Stimulated activated CD4-positive, alpha-beta T cell treated with anti-CD3 and anti-CD28 coated beads, Interleukin-4, amount 100 ng/mL, for 4 hours (primary cell): ENCODE data around the gene ELOF1.
"Not testable (repeated sequence)": the region's sequence is repeated elsewhere in the genome, so short reads cannot be mapped to it uniquely, and the experiment has no call there.

Experiments
- DNase-seq, 2 experiments: peaks; one replicate each; pipeline ENCODE4 v3.0.0-alpha.2; 2020

ELOF1 gene

DNA sequence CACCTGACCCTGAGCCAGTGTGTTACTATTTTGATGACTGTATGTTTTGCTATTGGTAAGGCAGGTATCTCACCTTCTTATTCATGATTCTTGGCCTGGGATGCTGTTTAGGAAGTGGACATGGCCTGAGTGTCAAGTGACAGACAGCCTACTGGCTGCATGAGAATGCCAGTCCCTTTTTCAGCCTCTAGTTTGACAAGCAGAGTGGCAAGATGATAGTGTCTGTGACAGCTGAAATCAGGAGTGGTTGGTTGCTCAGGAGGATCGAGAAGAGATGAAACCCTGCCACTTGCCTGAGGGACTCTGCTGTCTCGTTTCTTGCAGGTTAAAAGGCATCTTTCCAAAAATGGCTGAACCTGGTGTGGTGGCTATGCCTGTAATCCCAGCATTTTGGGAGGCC lies 7.1 kb upstream of the ELOF1 start:
- no peak for DNase-seq

DNA sequence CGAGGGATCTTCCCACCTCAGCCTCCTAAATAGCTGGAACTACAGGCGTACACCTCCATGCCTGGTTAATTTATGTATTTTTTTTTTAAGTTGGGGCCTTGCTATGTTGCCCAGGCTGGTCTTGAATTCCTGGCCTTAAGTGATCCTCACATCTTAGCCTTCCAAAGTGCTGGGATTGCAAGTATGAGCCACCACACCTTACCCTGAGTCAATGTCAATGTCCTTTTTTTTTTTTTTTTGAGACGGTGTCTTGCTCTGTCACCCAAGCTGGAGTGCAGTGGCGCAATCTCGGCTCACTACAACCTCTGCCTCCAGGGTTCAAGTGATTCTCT lies 6.6 kb upstream of the ELOF1 start:
- not testable (repeated sequence) for DNase-seq

DNA sequence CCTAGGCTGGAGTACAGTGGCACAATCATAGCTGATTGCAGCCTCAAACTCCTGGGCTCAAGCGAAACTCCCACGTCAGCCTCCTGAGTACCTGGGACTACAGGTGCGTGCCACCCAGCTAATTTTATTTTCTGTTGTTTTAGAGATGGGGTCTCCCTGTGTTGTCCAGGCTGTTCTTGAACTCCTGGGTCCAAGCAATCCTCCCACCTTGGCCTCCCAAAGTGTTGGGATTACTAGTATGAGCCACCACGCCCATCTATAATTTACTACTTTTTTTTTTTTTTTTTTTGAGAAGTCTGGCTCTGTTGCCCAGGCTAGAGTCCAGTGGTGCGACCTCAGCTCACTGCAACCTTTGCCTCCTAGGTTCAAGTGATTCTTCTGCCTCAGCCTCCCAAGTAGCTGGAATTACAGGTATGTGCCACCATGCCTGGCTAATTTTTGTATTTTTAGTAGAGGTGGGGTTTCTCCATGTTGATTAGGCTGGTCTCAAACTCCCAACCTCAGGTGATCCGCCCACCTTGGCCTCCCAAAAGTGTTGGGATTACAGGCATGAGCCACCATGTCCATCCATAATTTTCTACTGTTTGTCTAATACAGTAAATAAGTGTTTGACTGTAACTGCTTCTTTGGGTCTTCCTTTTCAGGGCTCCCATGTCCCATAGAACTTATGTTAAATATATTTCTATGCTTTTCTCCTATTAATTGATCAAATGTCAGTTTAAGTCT lies 5.2 kb upstream of the ELOF1 start:
- not testable (repeated sequence) for DNase-seq

DNA sequence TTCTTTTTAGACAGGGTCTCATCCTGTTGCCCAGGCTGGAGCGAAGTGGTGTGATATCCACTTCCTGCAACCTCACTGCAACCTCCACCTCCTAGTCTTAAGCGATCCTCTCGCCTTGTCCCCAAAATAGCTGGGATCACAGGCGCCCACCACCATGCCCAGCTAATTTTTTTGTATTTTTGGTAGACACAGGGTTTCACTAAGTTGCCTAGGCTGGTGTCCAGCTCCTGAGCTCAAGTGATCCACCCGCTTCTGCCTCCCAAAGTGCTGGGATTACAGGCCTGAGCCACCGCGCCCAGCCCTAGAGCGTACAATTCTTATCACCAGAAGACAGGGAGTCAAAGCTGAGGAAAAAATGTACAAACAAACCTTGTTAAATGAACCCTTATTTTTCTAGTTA lies 4.5 kb upstream of the ELOF1 start:
- DNase-seq, result no peak

DNA sequence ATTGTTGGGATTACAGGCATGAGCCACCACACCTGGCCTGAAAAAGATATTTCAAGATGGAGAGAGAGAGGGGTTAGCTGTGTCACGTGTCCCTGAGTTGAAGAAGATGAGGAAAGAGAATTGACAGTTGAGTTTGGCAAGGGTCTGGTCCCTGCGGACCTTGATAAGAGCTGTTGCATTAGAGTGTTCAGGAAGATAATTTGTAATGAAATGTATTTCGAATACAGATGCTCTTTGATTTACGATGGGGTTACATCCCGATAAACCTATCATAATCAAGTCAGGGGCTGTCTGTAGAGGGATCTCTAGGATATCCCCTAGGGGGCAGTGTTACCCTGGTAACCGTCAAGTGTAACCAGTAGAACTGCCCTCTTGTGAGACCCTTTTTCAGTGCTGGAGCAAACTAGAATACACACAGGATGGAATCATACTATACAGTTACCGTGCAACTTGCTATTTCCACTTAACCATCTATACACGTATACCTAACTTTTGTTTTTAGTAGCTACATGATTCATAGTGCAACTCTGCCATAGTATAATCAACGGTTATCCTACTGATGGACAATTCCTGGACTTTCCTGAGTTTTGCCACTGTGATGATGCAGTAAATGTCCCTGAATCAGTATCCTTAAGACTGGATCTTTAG lies 1.5 kb upstream of the ELOF1 start:
- DNase-seq, result peak in 1 of 2 experiments; percentile 57

DNA sequence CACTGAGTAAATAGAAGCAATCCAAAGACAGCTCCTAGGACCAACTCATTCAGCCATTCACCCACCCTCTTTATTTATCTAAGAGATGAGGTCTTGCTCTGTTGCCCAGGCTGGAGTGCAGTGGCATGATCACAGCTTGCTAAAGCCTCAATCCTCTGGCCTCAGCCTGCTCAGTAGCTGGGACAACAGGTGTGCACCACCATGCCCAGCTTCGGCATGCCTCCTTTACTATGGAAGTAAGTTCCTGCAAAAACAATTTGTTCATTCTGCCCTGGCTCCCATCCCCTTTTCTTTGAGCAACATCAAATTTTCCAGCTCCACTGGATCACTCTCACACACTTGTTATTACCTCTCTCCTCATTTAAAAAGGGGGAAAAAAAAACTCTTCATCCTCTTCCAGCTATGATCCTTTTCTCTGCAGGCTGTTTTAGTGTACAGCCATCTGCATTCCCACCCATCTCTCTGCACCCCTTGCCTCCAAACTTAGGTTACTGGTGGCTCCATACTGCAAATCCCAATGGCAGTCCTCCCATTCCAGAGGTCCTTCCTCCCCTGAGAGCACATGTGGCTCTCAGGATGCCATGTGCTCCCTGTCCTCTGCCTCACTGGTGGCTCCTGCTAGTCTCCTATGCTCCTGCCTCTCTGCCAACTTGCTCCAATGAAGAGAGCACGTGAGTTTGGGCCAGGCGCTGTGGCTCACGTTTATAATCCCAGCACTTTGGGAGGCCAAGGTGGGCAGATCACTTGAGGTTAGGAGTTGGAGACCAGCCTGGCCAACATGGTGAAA lies 2.2 kb downstream of the ELOF1 start:
- DNase-seq, result no peak

DNA sequence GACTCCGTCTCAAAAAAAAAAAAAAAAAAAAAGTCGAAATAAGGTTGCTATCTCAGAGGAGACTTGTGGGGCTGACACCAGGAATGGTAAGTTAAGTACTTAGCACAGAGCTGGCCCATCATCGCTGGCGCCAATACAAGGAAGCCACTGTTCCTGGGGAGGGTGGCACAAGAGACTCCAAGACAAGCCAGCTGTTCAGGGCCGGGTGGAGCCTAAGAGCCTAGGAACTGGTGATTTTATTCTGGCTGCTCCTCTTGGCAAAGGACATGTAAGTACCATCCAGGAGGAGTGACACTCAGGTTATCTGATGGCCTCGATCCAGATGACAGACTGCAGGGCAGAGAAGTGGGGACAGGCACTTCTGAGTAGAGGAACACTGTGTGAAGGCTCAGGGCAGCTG lies 3.8 kb downstream of the ELOF1 start:
- no peak for DNase-seq

DNA sequence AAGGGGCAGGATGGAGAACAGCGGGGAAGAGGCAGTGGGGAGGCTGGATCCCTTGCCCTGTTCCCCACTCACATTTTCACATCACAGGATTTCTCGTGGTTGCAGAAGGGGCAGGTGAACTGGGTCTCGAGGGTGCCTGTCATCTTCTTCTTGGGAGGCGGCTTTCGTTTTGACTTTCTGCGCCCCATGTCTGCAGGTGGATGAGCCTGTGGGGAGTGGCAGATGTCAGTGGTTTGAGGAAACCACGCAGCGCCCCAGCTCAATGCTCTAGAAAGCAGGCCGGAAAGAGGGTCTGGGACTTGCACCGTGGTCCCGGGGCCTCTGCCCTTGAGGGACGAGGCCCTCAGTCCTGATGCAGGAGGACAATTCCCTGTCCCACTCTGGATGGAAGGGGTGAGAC lies 4.9 kb downstream of the ELOF1 start:
- no peak for DNase-seq

DNA sequence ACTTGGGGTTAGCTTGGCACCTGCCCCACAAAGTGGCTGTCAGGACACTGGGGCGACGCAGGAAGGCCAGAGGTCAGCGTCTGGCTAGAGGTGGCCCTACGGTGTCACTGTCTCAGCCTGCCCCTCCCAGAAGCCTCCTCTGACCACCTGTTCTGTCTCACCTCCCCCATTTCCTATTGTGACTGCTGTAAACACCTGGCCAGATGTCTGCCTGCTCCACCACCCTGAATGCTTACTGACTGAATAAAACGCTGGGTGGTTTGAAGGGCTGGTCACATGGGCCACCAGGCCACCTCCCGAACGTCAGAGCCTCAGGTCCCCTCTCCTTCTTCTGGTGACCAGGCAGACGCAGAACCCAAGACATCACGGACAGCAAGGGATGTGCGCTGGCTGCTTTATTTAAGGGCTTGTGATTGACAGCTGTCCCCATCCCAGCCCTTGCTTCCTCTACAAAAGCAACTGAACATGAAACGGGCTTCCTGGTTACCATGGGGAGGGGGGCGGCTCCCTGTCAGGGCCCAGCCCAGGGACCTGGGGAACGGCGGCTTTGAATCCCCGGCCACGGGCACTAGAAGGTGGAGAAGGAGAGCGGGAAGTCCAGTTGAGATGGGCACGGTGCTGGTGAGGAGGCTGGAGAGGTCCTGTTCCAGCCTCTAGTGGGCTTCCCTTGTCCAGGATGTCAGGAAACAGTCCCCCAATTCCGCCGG lies 6.2 kb downstream of the ELOF1 start:
- no peak for DNase-seq

DNA sequence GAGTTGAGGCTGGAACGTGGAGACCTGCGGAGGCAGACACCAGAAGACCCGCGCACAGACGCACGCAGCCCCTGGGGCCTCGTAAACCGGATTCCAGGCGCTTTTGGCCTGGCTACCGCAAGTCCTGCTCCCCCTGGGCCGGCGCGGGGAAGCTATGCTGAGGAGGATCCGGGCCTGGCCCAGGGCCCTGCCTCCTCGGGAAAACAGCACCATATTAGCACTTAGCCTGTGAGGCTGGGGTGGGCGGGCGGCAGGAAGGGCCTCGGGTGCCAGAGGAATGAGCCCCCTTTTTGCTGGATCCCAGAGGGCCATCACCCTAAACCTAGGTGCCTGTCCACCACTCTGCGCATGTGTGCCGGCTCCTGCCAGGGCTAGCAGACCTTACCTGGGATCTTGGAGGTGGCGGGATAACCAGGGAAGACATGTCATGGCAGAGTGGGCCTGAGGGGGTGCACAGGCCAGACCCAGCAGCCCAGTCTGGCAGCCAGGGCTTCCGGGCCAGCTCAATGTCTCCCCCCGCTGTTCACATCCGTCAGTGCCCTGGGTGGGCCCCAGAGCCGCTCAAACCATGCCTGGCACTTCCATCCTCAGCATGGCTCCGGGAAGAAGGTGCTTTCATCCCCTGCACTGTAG lies 7.3 kb downstream of the ELOF1 start:
- no peak for DNase-seq

DNA sequence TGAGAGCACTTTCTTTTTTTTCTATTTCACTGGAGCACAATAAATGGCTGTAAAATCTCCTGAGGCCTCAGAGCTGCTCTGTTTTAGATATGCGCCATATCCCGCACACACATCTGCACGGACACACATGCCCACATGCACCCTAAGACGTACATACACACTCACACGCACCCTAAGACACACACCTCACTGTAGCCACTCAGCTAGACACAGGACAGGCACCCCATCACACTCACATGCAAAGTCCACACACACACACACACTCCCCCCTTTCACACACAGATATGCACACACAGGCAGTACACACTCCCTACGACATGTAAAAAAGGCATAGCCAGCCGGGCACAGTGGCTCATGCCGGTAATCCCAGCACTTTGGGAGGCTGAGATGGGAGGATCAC lies 8.8 kb downstream of the ELOF1 start:
- DNase-seq, result no peak

DNA sequence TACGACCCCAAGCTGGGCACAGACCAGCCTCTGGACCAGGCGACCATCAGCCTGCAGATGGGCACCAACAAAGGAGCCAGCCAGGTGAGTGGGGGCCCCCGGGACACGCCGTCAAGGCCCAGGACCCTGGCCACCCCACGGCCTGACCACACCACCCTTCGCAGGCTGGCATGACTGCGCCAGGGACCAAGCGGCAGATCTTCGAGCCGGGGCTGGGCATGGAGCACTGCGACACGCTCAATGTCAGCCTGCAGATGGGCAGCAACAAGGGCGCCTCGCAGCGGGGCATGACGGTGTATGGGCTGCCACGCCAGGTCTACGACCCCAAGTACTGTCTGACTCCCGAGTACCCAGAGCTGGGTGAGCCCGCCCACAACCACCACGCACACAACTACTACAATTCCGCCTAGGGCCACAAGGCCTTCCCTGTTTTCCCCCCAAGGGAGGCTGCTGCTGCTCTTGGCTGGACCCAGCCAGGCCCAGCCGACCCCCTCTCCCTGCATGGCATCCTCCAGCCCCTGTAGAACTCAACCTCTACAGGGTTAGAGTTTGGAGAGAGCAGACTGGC lies 9.6 kb downstream of the ELOF1 start:
- DNase-seq, result no peak

DNA sequence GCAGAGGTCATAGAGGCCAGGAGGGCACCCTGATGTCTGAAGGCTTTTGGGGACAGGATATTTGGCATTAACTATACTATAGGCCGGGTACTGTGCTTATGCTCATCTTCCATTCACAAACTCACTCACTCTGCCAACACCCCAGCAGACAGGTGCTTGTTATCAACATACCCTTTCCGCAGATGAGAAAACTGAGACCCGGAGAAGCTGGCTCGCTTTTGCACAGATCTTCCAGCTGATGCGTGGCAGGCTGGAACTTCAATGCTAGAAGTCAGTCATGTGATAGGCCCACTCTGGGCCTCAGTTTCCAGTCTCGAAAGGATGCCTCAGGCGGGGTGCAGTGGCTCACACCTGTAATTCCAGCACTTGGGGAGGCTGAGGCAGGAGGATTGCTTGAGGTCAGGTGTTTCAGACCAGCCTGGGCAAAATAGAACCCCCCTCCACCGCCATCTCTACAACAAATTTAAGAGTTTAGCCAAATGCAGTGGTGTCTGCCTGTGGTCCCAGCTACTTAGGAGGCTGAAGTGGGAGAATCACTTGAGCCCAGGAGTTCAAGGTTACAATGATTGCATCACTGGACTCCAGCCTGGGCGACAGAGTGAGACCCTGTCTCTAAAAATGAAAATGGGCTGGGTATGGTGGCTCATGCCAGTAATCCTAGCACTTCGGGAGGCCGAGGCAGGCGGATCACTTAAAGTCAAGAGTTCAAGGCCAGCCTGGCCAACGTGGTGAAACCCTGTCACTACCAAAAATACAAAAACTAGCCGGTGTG lies 10.9 kb downstream of the ELOF1 start:
- no peak for DNase-seq

DNA sequence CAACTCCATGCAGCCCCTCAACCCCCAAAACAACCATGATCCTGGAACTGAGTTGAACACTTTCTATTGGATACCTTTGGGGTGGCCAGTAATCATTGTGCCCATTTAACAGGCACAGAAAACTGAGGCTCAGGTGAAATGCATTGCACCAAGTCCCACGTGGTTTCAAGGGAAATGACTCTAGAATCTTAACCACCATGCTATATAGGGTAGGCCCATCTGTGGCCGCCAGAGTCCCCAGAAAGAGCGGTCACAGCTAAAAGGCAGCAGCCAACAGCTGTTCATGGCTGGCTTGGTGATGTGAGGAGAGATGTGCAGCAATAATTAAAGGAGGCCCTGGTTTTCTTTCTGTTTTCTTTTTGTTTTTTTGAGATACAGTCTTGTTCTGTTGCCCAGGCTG lies 17.8 kb downstream of the ELOF1 start:
- no peak for DNase-seq

DNA sequence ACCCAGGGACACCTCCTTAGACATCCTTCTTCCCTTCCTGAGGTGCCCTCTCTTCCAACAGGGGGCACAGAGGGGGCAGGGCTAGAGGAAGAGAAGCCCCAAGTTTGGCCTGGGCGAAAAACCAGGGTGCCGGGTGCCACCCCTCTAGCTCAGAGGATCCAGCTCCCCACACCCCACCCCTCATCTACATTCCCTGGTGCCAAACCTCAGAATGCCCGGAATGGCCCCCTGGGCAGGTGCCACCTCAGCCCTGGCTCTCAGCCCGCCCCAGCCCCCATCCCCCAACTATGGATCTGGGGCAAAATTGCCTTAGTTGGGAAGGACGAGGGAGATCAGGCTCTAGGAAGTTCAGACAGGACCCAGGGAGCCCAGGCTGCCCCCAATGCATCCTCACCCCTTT lies 18.4 kb downstream of the ELOF1 start:
- no peak for DNase-seq

DNA sequence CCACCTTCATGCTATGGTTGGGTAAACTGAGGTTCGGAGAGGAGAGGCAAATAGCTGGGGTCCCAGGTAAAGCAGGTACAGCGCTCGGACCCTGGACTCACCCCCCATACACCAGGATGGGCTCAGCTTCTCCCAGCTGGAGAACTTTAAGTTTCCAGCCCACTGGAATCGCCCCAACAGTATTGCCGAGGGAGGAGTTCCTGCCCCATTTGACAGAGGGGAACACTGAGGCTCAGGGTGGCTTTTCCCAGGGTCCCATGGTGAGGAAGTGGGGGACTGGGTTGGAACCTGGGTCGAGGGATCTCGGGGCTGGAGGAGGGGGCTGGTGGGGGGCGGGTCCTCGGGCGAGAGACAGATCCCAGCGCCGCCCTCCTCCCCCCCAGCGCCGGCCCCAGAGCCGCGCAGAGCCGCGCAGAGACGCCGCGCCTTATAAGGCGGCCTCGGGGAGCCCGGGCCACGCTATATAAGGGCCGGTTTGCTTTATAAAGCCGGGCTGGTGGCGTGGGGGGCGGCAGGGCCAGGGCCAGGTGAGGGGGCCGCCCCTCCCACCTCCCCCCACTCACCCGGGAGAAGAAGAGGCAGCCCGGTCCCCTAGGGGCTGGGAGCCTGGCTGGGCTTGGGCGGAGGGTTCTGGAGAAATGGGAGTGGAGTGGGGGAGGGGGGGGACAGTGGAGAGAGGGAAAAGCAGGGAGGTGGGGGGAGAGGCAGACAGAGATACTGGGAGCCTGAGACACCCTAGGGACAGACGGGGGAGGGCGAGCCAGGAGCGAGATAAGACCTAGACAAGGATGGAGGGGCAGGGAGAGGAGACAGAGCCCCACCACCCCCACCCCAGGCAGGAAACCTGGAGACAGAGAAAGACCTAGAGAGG lies 19.3 kb downstream of the ELOF1 start:
- DNase-seq, result no peak

DNA sequence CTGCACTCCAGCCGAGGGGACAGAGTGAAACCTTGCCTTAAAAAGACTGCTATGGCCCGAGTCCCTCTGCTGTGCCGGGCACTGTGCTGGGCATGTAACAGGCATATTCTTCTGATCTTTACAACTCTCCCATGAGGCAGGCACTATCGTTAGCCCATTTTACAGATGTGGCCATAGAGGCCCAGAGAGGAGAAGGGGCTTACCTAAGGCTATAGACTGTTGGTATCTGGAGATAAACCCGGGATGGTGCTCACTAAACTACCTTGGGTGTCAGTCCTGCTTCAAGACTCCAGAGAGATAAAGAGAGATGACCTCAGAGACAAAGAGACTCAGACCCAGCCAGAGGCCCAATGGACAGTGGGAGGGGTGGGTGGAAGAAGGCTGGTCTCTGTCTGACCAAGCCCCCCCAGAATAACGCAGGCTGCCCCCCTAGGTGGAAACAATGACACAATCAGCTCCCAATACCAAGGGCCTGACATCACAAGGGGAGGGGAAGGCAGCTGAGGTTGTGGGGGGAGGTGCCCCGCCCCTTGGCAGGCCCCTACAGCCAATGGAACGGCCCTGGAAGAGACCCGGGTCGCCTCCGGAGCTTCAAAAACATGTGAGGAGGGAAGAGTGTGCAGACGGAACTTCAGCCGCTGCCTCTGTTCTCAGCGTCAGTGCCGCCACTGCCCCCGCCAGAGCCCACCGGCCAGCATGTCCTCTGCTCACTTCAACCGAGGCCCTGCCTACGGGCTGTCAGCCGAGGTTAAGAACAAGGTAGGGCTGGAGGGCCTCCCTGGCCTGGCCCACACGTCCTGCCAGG lies 20.6 kb downstream of the ELOF1 start, which contains the start of gene CNN1:
Gene CNN1 (plus strand): TSS at position 620 of the 805 bp plus-strand sequence. CDS start 77 bp downstream, at position 697.
- no peak for DNase-seq

DNA sequence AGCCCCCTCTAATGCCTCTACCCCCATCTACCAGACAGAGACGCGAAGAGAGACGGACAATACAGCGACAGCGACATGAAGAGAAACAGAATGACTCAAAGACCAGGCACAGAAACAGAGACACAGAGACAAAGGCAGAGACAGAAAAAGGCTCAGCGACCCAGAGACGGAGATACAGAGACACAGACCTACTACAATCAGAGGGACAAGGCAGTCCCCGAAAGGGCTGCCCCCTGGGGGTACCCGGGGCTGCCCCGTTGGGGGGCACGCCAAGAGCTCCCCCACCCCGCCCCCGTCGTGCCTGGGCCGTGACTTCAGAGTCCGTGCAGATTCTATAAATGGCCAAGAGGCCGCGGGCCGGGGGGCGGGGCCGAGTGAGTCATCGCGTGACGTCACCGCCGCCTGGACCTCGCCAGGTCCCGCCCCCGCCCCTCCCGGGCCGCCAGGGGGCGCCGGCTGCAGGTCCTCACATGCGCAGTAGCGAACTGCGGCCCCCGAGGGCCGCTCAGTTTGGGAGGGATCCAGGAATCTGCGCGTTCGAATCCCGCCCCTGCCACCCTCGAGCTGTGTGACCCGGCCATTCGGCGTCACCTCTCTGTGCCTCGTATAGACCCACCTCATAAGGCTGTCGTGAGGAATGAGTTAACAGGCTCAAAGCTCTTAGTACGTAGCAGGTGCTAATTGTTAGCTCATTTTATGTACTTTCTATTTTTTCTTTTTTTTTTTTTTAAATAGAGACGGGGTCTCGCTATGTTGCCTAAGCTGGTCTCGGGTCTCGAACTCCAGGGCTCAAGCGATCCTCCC lies 23.0 kb downstream of the ELOF1 start:
- DNase-seq, result peak; percentile 77 to 88

DNA sequence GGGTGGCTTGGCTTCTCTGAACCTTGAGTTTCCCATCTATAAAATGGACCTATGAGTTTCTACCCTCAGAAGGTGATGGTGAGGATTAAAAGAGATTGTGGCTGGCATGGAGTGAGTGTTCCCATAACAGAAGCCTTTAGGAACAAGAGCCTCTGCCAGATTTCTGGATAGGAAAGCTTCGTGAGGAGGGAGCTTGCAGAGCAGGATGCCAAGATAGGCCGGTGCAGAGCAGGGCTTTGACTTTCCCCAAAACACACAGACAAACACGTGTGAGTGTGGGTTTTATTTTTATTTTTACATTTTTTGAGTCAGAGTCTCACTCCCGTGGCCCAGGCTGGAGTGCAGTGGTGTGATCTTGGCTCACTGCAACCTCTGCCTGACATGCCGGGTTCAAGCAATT lies 24.1 kb downstream of the ELOF1 start:
- DNase-seq, result no peak
